Frontal cortex (tissue), 4 donors: ENCODE measurements around the gene ST3GAL3. TPM values are rescaled to one million over a fixed set of nuclear protein-coding genes. Genes with fewer than 3 reads are reported as not detected.

Experiments used
- DNase-seq, 2 donors: peaks; one replicate each; pipeline ENCODE4 v3.0.0; 2012; ENCODE audit warnings: low spot score in 2 of 2
- FAIRE-seq: peaks from 2 replicates; lab custom pipeline; 2012; peaks lifted over from hg19 to GRCh38; lab: Jason Lieb, UNC
- total RNA-seq: library from RNA; depleted of rRNA; stranded (reverse); fragments of >200 nt; gene quantifications from one replicate; pipeline ENCODE4 v1.2.3, GENCODE V29; 2014
- donor health status: control.
- donor health status: control.
- donor health status: control.

Gene ST3GAL3
- total RNA-seq, 1 donor from 2014 or later, result 34.2 TPM

DNA sequence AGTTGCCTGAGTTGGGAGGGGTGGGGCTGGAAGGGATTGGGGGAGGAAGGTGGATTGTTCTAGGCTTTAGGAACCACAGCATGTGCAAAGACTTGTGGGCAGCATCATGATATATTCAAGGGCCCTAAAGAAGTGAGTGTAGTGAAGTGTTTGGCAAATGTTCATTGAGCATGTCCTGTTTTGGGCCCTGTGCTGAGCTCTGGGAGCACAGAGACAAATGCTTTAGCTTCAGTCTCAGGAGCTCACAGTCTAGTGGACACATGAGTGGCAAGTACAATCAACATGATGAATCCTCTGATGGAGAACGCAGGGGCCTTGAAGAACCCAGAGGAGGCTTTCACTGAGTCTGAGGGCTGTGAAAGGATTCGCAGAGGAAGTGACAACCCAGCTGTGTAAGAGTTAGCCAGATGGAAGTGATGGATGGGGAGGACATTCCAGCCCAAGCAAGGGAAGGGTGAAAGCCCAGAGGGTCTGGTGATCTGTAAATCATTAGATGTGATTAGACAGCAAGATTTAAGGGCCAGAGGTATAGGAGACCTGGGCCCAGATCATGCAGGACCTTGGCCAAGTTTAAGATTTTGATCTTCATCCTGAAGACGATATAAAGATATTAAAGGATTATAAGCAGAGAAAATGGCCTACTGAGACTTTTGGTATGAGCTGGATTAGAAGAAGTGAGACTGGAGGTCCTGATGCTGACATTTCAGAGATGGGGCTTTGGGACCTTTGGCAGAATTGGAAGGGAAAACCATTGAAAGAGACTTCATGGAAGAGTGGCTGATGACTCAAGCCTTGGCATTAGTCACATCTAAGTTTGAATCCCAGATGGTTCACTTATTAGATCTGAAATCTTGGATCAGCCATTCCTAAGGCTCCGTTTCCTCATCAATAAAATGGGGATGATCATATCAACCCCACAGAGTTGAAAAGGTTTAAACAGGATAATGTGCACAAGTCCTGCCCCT is 244.0 kb downstream of the ST3GAL3 start:
- no peak for DNase-seq
- FAIRE-seq, result no peak

DNA sequence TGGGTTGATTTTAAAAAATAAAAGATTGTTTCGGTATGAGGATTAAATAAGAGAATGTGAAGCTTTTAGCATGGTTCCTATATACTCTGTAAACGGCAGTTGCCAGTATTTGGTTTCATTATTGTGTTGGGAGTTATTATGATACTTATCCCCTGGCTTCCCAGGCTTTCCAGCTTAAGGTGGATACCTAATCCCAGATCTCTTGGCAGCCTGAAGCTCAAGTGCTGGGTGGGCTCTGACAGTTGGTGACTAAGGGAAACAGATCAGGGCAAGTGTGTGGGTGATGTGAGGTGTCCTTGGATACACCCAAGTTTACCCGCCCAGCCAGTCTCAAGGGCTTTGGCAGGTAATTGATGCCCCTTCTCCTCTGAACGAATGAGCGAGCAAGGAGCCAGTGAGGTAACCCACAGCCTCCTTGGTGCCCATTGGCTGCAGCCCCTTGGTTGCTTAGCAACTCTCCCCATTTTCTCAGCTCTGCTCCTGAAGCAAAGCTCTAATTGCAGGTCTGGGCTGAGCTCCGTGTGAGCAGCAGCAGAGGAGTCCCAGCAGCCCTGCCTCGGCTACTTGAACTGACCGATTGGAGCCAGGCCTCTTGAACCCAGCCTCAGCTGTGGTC is 245.5 kb downstream of the ST3GAL3 start:
- FAIRE-seq, result no peak
- DNase-seq, result no peak

DNA sequence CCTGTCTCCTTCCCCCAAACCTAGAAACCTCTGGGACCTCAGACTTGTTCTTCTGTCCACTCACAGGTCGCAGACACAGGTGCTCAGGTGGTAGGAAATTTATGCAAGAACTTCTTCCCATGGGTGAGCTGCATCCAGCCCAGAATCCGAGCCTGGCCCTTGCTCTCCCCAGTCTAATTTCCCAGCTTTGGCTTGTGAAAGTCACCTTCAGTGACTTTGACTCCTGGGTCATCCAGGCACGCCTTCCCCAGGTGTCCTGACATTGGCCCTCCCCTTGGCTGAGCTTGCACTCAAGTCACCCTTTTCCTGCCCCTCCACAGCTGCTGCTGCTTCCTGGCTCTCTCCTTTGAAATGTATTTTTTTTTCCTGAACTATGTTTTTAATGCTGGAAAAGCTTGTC is 246.0 kb downstream of the ST3GAL3 start:
- DNase-seq (no peak), FAIRE-seq (no peak)

DNA sequence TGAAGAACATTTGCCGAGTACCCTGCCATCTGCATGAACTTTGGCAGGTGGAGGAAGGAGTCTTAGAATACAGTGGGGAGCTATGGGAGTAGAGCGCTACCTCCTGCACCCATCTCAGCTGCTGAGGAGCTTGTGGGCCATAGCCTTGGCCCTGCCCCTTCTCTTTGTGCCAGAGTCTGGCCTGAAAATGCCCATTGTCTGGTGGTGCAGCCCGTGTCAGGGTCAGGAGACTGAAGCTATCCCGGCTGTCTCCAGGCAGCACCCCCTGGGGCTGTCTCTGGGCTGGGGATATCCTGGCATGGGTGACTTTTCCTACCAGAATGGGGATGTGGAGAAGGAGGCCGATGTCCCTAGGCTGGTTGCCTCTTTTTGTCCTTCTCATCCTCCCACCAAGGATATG is 246.7 kb downstream of the ST3GAL3 start:
- DNase-seq, result peak in 1 of 2 donors; percentile 49
- no peak for FAIRE-seq

DNA sequence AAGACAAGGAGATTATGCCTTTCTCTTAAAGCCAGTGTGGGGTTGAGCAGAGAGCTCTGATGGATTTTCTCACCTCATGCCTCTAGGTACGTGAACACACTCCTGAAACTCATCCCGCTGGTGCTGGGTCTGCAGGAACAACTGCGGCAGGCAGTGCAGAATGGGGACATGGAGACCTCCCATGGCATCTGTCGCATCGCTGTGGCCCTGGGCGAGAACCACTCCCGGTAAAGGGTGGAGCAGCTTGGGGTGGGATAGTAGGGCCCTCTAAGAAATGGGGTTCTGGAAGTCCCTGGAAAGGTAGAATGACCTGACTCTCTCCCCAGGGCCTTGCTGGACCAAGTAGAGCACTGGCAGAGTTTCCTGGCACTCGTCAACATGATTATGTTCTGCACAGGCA is 248.9 kb downstream of the ST3GAL3 start:
- DNase-seq (no peak), FAIRE-seq (no peak)

DNA sequence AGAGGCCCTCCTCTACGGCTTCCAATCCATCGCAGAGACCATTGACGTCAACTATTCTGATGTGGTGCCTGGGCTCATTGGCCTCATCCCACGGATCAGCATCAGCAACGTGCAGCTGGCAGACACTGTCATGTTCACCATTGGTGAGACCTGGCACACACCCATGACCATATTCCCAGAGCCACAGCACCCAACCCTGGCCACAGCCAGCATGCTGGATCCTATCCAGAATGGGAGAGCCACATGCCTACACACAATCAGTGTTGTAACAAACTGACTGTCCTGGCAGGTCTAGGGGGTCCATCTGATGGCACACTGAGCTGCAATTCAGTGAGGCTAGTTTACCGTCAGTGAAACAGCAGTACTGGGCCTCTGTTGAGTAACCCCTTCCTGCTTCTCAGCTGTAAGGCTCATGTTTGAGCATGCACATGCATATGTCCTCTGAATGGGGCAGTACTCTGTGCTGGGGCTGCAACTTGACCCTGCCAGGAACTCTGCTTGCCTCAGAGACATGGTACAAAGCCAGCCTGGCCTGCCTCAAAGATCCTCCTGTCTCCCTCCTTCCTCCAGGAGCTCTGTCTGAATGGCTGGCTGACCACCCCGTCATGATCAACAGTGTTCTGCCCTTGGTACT is 250.2 kb downstream of the ST3GAL3 start:
- DNase-seq, result no peak
- FAIRE-seq, result no peak

DNA sequence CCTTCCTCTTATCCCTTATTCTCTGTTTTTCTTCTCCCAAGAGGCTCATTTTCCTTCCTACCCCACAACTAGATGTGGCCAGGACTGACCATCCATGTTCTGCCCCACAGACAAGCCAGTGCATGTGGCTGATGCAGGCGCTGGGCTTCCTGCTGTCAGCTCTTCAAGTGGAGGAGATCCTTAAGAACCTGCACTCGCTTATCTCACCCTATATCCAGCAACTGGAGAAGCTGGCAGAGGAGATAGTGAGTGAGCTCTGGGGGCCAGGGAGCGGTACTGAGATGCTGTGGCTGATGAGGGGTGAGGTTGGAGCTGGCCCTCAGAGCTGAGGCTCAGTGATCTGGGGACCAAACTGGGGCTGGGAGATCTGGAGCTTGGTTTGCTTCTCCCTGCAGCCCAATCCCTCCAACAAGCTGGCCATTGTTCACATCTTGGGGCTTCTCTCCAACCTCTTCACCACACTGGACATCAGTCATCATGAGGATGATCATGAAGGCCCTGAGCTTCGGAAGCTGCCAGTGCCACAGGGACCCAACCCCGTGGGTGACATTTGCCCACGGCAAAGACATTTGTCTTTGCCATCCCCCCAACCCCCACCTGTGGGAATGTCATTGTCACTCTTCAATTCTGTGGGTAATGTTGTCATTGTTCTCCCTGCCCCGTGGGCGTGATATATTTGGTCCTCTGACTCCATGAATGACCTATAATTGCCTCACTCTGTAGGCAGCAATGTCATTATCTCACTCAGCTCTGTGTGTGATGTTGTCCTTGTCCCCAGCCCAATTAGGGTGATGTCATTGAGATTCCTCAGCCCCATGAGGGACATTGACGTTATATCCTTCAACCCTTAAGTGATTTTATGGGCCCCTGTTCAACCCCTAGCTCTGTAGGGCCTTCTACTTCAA is 251.3 kb downstream of the ST3GAL3 start:
- no peak for FAIRE-seq
- no peak for DNase-seq

DNA sequence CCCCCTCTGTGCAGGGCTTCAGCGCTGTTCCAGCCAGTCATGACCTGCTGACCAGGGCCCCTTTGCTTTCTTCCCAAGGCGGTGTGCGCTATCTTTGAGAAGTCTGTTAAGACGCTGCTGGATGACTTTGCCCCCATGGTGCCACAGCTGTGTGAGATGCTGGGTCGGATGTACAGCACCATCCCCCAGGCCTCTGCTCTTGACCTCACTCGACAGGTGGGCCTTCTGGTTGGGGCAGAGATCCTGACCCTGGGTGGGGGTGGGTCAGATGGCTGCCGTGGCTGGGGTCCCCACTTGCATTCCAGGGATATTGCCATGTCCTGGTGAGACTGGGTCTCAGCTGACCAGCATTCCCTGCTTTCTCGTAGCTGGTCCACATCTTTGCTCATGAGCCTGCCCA is 253.5 kb downstream of the ST3GAL3 start:
- DNase-seq, result no peak
- FAIRE-seq, result no peak

DNA sequence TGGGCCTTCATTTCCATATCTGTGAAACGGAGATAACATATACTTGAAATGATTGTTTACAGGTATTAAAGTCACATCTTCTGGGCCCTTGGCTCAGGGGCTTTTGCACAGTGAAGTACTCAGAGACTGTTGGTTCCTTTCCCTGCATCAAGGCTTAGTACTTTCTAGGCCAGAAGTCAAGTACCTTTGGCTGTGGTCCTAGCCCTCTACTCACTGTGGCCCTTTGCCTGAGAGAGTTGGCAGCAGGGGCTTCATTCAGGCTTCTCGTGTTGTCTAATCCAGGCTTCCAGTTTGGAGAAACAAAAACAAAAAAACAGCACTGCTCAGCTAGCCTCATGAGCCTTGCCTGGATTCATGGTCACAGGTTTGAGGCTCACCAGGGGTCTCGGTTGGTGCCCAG is 254.4 kb downstream of the ST3GAL3 start:
- DNase-seq (no peak), FAIRE-seq (no peak)

DNA sequence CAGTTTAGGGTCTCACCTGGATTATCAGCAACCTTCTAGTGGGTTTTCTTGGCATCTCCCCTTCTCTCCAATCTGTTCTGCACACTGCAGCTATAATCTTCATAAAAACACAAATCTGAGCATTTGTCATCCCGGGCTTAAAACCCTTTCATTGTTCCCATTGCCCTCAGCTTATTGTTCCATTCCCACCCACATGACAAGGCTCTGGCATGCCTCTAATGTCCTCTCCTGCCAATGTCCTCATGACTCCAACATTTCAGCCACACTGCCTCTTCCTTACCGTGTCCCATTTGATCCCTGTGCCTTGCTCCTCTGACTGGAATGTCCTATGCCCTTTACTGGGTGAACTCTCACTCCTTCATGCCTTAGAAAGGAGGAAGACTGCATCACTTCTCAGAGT is 255.0 kb downstream of the ST3GAL3 start:
- FAIRE-seq (no peak), DNase-seq (no peak)

DNA sequence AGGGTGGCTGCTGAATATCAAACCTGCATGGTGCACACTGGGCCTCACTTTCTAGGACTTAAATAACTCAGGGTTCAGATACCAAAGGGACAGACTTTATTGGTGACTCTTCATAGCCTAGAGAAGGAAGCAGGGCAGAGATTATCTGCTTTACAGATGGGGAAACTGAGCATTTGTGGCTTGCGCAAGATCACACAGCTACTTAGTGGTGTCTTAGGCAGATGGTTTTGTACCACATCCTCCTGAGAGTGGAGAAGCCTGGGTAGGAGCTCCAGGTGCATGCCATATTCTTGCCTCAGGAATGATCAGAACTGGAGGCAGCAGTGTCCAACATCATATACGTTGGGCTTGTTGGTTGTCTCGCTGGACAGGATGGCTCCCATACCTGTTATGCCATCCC is 255.7 kb downstream of the ST3GAL3 start:
- FAIRE-seq, result no peak
- no peak for DNase-seq

DNA sequence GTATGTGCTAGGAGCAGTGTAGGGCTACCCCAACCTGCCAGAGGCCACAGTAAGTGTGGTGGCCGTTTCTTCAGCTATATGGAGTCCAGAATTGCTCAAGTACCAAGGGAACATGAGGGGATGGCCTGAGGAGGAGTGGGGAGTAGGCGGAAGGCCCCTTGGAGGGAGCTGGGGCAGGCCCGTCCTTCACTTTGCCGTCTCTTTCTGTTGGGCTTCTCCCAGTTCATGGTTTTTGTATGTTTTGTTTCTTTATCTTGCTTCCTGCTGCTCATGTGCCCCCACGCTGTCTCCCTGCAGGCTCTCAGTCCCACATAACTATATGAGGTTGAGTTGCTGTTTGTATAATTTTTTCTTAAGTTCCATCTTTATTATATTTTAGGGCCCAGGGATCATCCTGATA is 256.6 kb downstream of the ST3GAL3 start:
- DNase-seq (no peak), FAIRE-seq (no peak)

DNA sequence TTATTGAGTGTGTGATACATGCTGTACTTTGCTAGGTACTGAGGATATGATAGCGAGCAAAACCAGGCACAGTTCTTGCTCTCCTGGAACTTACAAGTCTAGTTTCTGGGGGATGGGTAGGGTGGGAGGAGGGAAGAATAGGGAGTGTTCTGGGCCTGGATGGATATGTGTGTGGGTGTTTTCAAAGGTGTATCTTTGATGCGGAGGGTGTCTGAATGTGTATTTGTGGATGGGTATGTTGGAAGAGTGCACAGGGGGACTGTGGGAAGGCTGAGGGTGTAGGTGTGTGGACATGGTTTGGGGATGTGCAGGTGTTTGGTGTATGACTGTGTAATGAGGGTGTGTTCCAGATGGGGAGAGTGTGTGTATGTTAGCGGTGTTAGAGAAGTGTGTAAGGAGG is 258.0 kb downstream of the ST3GAL3 start:
- DNase-seq (no peak), FAIRE-seq (no peak)

DNA sequence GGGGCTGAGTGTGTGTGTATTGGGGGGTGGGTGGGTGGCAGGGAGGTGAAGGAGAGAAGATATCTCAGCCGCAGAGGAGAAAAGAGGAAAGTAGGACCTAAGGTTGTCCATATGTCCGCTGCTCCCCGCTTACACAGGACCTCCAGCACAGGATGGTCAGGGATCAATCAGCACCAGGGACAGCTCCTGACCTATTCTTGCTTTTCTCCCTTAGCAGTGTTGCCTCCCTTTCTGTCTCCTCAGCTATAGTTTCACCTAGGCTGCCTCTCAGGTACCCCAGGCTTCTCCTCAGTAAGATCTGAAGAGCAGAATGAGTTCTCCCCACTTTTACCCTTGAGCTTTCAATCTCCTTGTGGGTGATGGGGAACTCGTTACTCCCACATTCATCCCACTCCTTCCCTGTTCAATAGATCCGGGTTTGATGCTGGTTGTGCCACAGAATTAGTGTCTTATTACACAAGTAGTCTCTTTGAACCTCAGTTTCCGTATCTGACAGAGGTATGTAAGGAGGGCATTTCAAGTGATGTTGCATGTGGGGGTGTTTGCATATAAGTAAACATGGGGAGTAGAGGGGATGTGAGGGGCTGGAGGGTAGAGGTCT is 261.1 kb downstream of the ST3GAL3 start:
- DNase-seq (no peak), FAIRE-seq (no peak)

DNA sequence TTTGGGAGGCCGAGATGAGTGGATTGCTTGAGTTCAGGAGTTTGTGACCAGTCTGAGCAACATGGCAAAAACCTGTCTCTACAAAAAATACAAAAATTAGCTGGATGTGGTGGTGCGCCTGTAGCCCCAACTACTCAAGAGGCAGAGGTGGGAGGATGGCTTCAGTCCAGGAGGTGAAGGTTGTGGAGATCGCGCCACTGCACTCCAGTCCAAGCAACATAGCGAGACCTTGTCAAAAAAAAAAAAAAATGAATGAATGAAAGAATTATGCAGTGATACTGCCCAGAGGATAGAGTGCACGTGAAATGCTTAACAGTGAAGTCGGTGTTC is 262.0 kb downstream of the ST3GAL3 start:
- DNase-seq (no peak), FAIRE-seq (no peak)

DNA sequence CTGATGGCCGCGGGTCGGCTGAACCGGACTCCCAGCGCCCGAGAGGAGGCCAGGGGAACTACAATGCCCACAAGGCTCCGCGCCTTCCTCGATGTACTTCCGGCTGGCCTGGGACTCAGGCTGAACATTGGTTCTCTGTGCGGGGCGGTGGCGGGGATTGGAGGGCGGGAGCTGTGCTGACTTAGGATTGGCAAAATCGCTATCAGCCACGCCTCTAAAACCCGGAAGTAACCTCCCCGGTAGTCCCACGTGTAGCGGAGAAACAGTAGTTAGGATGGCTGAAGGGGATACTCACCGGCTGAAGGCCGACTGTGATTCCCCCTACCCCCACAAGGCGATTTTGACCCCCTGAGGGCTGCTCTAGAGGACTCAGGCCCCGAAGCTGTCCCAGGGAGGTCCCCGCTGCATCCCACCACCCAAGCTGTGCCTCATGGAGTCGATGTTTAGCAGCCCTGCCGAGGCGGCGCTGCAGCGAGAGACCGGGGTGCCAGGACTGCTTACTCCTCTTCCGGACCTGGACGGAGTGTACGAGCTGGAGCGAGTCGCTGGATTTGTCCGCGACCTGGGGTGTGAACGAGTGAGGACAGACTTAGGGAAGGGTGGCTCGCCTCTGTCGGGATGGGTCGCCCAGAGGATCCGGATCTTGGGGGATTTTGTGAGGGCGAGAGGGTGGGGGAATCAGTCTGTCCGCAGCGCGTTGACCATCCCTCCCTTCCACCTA is 262.6 kb downstream of the ST3GAL3 start, which contains the start of gene DPH2:
Gene DPH2, plus strand, starts transcription at position 265 of the 721 bp plus-strand sequence. Its CDS starts 166 bp downstream, at position 431.
- FAIRE-seq (no peak), DNase-seq (peak; percentile 89 to 99)

DNA sequence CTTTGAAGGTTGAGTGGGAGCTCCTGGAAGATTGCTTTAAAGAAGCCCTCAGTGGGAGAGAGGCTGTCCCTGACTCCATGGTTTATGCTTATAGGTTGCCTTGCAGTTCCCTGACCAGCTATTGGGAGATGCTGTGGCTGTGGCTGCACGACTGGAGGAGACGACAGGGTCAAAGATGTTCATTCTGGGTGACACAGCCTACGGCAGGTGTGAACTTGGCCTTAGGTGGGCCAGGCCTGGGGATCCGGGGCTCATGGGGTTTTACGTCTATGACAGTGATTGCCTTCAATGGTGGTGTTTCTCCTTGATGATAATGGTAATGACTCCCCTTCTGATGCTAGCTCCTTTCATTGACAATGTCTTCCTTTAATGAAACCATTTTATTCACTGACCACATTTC is 263.2 kb downstream of the ST3GAL3 start:
- DNase-seq (no peak), FAIRE-seq (no peak)

DNA sequence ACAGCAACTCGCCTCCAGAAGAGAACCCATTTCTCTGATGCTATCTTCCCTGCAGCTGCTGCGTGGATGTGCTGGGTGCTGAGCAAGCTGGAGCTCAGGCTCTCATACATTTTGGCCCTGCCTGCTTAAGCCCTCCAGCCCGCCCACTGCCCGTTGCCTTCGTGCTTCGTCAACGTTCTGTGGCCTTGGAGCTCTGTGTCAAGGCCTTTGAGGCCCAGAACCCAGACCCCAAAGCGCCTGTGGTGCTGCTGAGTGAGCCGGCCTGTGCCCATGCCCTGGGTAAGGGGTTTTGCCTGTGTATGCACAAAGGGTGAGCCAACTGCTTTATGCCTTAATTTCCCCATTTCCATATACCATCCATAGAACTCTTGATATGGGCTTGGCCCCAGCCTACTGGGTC is 263.6 kb downstream of the ST3GAL3 start:
- FAIRE-seq (no peak), DNase-seq (no peak)
